Jurkat, Clone E6-1 (cell line): ENCODE data around the gene KLF16.
A peak's percentile ranks its signal among the peaks of the same experiment; 100 is the strongest.

Experiments used
- DNase-seq: peaks from one replicate; pipeline ENCODE4 v3.0.0-alpha.2; 2011; ENCODE audit warnings: low read depth, low spot score
- H3K4me3 ChIP-seq: 2 replicates; pipeline ENCODE4 v1.5.1; 2011; ENCODE audit warnings: mild to moderate bottlenecking, low read length, control low read depth, moderate library complexity

The KLF16 gene

DNA sequence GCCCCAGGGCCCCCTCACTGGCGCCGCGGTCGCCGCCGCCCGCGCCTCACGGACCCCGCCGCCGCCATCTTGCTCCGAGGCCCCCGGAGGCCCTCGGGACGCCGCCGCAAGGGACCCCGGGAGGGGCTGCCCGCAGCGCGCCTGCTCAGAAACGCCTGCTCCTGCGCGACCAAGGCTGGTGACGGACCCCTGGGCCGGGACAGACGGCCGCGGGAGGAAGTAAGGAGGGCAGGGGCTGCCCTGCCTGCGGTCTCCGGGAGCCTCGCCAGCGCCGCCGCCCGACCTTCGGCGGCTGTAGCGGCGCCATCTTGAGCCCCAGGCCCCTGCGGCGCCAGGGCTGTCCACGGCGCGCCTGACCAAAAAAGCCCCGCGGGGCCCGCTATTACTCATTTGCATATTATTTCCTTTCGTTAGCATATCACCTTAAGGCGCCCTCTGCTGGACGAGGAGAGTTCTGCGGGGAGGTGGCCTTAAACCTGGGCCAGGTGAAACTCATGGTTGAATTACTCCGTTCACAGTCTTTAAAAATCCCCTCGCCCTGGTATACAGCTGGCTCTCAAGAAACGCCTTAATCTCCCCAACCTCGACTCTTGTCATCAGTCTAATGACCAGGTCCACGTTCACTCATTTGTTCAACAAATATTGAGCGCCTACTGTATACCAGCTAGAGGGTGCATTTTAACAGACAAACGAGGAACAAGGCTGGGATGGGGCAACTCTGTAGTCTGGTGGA is 14.8 kb downstream of the KLF16 start, which contains the start of gene REXO1:
TSS of gene REXO1 (minus strand) at position 85 of the 733 bp plus-strand sequence. CDS start 125 bp downstream, outside the sequence.
- peak; percentile 92 for DNase-seq
- peak within 1 kb of the TSS; percentile 86 for H3K4me3 ChIP-seq

- peak overlapping the region; percentile 86 for H3K4me3 ChIP-seq
- no peak for DNase-seq
Observed at GRCh38 chr19:1847684-1848398, 15.5 kb downstream of the KLF16 start.

- DNase-seq = no peak
- peak overlapping the region; percentile 86 for H3K4me3 ChIP-seq
Observed at GRCh38 chr19:1847348-1847683, 16.1 kb downstream of the KLF16 start.

DNA sequence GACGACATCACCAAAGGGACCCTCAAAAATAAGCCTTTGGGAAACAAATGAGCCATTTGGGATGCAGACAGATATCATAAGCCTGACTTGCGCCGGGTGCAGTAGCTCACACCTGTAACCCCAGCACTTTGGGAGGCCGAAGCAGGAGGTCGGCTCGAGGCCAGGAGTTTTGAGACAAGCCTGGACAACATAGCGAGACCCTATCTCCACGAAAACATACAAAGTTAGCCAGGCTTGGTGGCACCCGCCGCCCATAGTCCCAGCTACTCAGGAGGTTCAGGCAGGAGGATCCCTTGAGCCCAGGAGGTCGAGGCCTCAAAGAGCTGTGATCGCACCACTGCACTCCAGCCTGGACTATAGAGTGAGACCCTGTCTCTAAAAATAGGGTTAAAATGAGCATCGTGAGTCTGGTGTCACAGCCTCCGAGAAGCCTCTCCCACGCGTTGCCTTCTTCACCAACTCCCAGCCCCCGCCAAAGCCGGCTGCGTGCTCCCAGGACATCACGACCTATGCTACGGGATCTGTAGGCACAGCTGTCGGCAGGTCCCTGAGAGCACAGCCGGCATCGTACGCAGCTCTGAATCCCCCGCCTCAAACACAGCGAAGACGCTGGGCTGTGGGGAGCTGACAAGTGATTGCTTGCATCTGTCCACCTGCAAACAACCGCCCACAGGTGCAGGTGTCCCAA is 16.7 kb downstream of the KLF16 start:
- peak overlapping the region; percentile 86 for H3K4me3 ChIP-seq
- no peak for DNase-seq

- DNase-seq = no peak
- H3K4me3 ChIP-seq = no peak overlapping the region
Observed at GRCh38 chr19:1845642-1846041, 17.7 kb downstream of the KLF16 start.

- no peak for DNase-seq
- no peak overlapping the region for H3K4me3 ChIP-seq
Observed at GRCh38 chr19:1845125-1845515, 18.3 kb downstream of the KLF16 start.

GRCh38 chr19:1844513-1845124 is 18.8 kb downstream of the KLF16 start:
- DNase-seq = no peak
- no peak overlapping the region for H3K4me3 ChIP-seq

DNA sequence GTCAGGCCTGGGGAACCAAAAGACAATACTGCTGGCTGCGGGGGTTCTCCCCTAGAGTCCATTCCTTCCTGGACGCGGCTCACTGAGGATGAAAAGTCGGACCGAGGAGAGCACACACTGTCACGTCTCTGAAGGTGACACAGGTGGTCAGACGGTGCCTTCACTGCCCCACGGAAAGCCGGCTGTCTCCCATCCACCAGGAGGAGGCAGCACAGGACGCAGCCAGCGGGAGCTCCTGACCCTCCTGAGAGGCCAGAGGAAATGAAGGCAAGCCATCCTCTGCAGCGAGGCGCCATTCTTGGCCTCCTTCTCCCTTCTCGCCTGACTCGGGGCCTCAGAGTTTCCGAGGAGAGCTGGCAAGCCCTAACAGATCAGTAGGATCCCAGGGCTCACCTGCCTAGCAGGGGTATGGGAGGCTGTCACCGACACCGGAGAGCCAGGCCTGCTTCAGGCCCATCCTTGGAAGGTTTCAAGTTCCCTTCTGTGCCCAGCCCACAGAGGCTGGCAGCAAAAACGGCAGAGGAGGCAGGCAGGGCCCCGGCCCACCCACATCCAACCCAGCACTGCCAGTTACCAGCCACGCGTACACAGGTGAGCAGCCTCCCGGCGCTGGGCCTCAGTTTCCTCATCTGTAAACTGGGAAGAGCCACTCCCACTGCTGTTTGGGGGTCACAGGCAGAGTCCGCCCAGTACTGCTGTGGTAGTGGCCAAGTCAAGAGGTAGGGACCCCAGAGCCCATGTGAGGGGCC is 19.6 kb downstream of the KLF16 start:
- H3K4me3 ChIP-seq = no peak overlapping the region
- no peak for DNase-seq

DNA sequence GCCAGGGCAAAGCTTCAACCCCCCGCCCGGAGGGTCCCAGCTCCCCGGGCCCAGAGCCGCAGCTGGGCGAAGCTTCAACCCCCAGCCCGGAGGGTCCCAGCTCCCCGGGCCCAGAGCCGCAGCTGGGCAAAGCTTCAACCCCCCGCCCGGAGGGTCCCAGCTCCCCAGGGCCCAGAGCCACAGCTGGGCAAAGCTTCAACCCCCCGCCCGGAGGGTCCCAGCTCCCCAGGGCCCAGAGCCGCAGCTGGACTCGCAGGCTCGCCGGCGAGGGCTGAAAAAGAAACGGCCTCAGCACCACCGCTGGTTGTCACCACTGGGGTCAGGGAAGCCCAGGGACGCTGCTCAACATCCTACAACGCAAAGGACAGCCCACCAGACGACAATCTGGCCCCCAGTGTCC is 20.3 kb downstream of the KLF16 start:
- no peak for DNase-seq

GRCh38 chr19:1841209-1841924 is 22.0 kb downstream of the KLF16 start:
- DNase-seq = no peak
- H3K4me3 ChIP-seq = no peak overlapping the region

More for the DNA sequence above, 20.3 kb downstream of the KLF16 start:
- no peak overlapping the region for H3K4me3 ChIP-seq

- no peak overlapping the region for H3K4me3 ChIP-seq
- no peak for DNase-seq
Observed at GRCh38 chr19:1840541-1841115, 22.8 kb downstream of the KLF16 start.

GRCh38 chr19:1839658-1840540 is 23.5 kb downstream of the KLF16 start:
- no peak overlapping the region for H3K4me3 ChIP-seq
- DNase-seq = no peak

DNA sequence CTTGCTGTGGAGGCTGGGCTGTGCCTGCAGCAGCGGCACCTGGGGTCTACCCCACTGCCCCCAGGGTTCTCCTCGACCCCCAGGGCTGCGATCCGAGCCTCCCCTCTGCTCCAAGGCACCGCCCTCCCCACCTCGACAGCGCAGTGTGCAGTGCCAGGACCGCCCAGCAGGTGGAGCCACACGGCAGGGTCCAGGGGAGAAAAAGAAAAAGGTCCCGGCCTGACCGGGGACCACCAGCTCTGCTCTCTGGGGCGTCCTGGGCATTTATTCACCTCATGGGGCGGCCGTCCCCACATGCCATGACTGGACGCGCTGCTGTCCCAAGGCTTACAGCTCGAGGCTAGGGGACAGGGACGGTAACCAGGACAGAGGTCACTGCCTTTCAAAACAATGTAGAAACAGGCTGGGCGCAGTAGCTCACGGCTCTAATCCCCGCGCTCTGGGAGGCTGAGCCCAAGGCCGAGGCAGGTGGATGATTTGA is 25.7 kb downstream of the KLF16 start:
- no peak overlapping the region for H3K4me3 ChIP-seq
- DNase-seq = no peak

DNA sequence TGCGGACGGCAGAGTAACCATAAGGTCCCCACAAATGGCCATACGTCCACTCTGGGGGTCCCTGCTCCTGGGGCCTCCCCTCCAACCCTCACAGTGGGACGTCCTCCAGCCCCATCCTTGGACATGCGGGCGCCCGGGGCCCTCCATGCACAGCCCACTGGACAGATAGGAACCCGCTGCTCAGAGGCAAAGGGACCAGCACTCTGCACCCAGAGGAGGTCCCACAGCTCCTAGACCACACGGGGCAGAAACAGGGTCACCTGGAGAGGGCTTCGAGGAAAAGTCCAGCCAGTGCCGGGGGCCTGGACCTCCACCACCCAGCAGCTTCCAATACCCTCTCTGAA is 26.2 kb downstream of the KLF16 start:
- no peak for DNase-seq
- H3K4me3 ChIP-seq = no peak overlapping the region

GRCh38 chr19:1836458-1837221 is 26.7 kb downstream of the KLF16 start:
- no peak for DNase-seq
- H3K4me3 ChIP-seq = no peak overlapping the region

GRCh38 chr19:1833540-1833939 is 29.8 kb downstream of the KLF16 start:
- no peak for DNase-seq
- no peak overlapping the region for H3K4me3 ChIP-seq
